OCI-LY7 (cell line): ENCODE results near the gene KATNAL2.
"Not testable (repeated sequence)": the region's sequence is repeated elsewhere in the genome, so short reads cannot be mapped to it uniquely, and the experiment has no call there.

Source experiments
- CTCF ChIP-seq: fragments of 200-600 bp; sonication (generic); conservative IDR thresholded peaks from 2 replicates; pipeline ENCODE4 v1.5.1; 2014; ENCODE audit warnings: mild to moderate bottlenecking, antibody characterized with exemption, low read length, moderate library complexity, mixed read lengths
- EZH2phosphoT487 ChIP-seq: fragments of 200-600 bp; sonication (generic); IDR thresholded peaks from 2 replicates; pipeline ENCODE4 v1.6.1; 2018; ENCODE audit warnings: low read depth, borderline replicate concordance, mild to moderate bottlenecking, mixed run types, antibody characterized with exemption, low read length, moderate library complexity, mixed read lengths

- TF ChIP-seq CTCF, EZH2phosphoT487: not testable (repeated sequence)
Observed at GRCh38 chr18:47025557-47026174, 108.3 kb downstream of the KATNAL2 start.
